ENCODE measurements around the gene LTN1. TPM values are rescaled to one million over a fixed set of nuclear protein-coding genes. Genes with fewer than 3 reads are reported as not detected.

The LTN1 gene
- total and polyA plus RNA-seq, 2 of the 13 experiments (the other 11 are each of a cell fraction or from before 2014, with no cell fraction given): 6.7 to 24.6 TPM

DNA sequence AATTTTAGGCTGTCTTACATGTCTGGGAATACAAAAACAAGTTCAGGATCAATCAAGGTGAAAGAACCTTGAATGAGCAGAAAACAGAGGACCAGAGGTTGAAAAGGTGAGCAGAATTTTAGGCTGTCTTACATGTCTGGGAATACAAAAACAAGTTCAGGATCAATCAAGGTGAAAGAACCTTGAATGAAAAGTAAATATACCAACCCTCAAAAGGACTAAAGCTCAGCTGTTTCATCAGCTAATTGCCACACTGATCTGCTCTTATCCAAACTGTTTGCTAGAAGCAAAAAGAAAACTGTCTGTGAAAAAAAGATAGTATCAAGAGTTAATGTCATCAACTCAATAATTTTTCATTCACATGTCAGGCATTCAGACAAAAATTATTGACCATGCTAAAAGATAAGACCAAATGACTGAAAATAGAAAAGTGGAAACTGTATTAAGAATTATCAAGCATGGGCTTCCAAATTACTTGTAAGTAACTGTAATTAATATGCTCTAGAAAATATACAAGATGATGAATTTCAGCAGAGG is 69.2 kb downstream of the LTN1 start:
- H3K9ac ChIP-seq (ENCODE audit: insufficient read depth, low read depth, low read length): no peak overlapping the region
- no peak overlapping the region for H2AFZ ChIP-seq (ENCODE audit: low read length)
- no peaks in the 10 kb centered on the region for H4K20me1 ChIP-seq (ENCODE audit: insufficient read depth, low read length)
- no peak for FAIRE-seq
- peak; percentile 48 for DNase-seq (ENCODE audit: low spot score)
- POLR2A ChIA-PET: no interaction called here
- H3K27me3 ChIP-seq (ENCODE audit: control insufficient read depth in 1 of 2, insufficient read depth in 2 of 2, low read length in 2 of 2): no peaks in the 10 kb centered on the region
- H3K4me3 ChIP-seq (replicated peaks in 1 of 3; ENCODE audit: insufficient read depth in 1 of 3, low read depth in 2 of 3, low read length in 3 of 3): no peak overlapping the region
- in situ Hi-C loops (cut with HindIII; ENCODE audit: extremely low pct_ligation_motif_present, low pct_unique_long_range_greater_than_20kb) (no loop called here), intact Hi-C loops (cut with micrococcal nuclease; ENCODE audit: unreplicated experiment) (no loop called here)
- H3K27ac ChIP-seq (ENCODE audit: extremely low read length, insufficient read depth, low read length): no peak overlapping the region
- H3K9me3 ChIP-seq (ENCODE audit: low read length): no peaks in the 10 kb centered on the region
- no TSS peak for BruUV-seq (replicated peaks)
- peaks cover 16% of the 10 kb centered on the region for H3K4me1 ChIP-seq (ENCODE audit: insufficient read depth, low read length)
- H3K4me2 ChIP-seq (ENCODE audit: low read depth, low read length): no peak overlapping the region
- CTCF ChIA-PET (ENCODE audit: low intra/inter-chr PET ratio, low total read pairs): no interaction called here
- H3K79me2 ChIP-seq (ENCODE audit: insufficient read depth, low read length): no peaks in the 10 kb centered on the region
- H3K36me3 ChIP-seq (replicated peaks in 1 of 2; ENCODE audit: control insufficient read depth in 1 of 2, insufficient read depth in 2 of 2, low read length in 2 of 2): no peaks in the 10 kb centered on the region
- ATAC-seq: peak; percentile 87
- TF ChIP-seq, protein P1, sequence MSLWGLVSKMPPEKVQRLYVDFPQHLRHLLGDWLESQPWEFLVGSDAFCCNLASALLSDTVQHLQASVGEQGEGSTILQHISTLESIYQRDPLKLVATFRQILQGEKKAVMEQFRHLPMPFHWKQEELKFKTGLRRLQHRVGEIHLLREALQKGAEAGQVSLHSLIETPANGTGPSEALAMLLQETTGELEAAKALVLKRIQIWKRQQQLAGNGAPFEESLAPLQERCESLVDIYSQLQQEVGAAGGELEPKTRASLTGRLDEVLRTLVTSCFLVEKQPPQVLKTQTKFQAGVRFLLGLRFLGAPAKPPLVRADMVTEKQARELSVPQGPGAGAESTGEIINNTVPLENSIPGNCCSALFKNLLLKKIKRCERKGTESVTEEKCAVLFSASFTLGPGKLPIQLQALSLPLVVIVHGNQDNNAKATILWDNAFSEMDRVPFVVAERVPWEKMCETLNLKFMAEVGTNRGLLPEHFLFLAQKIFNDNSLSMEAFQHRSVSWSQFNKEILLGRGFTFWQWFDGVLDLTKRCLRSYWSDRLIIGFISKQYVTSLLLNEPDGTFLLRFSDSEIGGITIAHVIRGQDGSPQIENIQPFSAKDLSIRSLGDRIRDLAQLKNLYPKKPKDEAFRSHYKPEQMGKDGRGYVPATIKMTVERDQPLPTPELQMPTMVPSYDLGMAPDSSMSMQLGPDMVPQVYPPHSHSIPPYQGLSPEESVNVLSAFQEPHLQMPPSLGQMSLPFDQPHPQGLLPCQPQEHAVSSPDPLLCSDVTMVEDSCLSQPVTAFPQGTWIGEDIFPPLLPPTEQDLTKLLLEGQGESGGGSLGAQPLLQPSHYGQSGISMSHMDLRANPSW (CRISPR knock-in tag; IDR thresholded peaks at IDR 0.05; ENCODE audit: borderline replicate concordance): no peak
- TF ChIP-seq ZNF484 (CRISPR knock-in tag; IDR thresholded peaks at IDR 0.05; ENCODE audit: borderline replicate concordance, low read depth) (no peak), HMGA1 (CRISPR knock-in tag; conservative IDR thresholded peaks at IDR 0.05) (no peak), SAP130 (CRISPR knock-in tag; IDR thresholded peaks at IDR 0.05; ENCODE audit: low read depth) (0 out of 2 replicates have a peak, but pooled peaks have one; percentile 11), BORCS8-MEF2B (CRISPR knock-in tag; IDR thresholded peaks at IDR 0.05) (no peak), NR2F1 (CRISPR knock-in tag; IDR thresholded peaks at IDR 0.05) (no peak), FOXP1 (IDR thresholded peaks at IDR 0.05) (no peak), FOXP1 (CRISPR knock-in tag; IDR thresholded peaks at IDR 0.05) (no peak), YEATS2 (CRISPR knock-in tag; IDR thresholded peaks at IDR 0.05; ENCODE audit: borderline replicate concordance) (no peak), FOXK1 (CRISPR knock-in tag; IDR thresholded peaks at IDR 0.05; ENCODE audit: borderline replicate concordance, low read depth) (0 out of 2 replicates have a peak, but pooled peaks have one; percentile 22), IRX3 (CRISPR knock-in tag; IDR thresholded peaks at IDR 0.05; ENCODE audit: borderline replicate concordance, low read depth) (no peak), KAT2B (IDR thresholded peaks at IDR 0.05; ENCODE audit: borderline replicate concordance, low read depth, low read length) (no peak), ZNF883 (CRISPR knock-in tag; IDR thresholded peaks at IDR 0.05; ENCODE audit: not compliant biosample characterization) (no peak), TOPORS (CRISPR knock-in tag; IDR thresholded peaks at IDR 0.05) (no peak), KDM1A (CRISPR knock-in tag; IDR thresholded peaks at IDR 0.05) (no peak), BCL6 (CRISPR knock-in tag; IDR thresholded peaks at IDR 0.05) (peak; percentile 82), ZNF331 (CRISPR knock-in tag; IDR thresholded peaks at IDR 0.05) (no peak), PAWR (CRISPR knock-in tag; IDR thresholded peaks at IDR 0.05; ENCODE audit: borderline replicate concordance) (no peak)
- TF ChIP-seq, protein P2, sequence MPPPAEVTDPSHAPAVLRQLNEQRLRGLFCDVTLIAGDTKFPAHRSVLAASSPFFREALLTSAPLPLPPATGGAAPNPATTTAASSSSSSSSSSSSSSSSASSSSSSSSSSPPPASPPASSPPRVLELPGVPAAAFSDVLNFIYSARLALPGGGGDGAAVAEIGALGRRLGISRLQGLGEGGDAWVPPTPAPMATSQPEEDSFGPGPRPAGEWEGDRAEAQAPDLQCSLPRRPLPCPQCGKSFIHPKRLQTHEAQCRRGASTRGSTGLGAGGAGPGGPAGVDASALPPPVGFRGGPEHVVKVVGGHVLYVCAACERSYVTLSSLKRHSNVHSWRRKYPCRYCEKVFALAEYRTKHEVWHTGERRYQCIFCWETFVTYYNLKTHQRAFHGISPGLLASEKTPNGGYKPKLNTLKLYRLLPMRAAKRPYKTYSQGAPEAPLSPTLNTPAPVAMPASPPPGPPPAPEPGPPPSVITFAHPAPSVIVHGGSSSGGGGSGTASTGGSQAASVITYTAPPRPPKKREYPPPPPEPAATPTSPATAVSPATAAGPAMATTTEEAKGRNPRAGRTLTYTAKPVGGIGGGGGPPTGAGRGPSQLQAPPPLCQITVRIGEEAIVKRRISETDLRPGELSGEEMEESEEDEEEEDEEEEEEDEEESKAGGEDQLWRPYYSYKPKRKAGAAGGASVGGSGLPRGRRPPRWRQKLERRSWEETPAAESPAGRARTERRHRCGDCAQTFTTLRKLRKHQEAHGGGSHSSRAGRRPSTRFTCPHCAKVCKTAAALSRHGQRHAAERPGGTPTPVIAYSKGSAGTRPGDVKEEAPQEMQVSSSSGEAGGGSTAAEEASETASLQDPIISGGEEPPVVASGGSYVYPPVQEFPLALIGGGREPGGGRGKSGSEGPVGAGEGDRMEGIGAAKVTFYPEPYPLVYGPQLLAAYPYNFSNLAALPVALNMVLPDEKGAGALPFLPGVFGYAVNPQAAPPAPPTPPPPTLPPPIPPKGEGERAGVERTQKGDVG (CRISPR knock-in tag; IDR thresholded peaks at IDR 0.05; ENCODE audit: borderline replicate concordance): no peak
- TF ChIP-seq, protein P3, sequence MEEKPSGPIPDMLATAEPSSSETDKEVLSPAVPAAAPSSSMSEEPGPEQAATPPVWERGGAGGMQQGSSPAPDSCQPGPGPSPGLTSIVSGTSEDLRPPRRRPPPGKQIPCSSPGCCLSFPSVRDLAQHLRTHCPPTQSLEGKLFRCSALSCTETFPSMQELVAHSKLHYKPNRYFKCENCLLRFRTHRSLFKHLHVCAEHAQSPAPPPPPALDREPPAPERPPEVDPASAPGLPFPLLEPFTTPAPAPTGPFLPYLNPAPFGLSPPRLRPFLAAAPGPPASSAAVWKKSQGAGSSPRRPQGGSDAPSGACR (CRISPR knock-in tag; IDR thresholded peaks at IDR 0.05): no peak

Measured in HepG2 (cell line).